ENCODE results near the gene STPG2.
A peak's percentile ranks its signal among the peaks of the same experiment; 100 is the strongest.
"Not testable (repeated sequence)": the region's sequence is repeated elsewhere in the genome, so short reads cannot be mapped to it uniquely, and the experiment has no call there.

Gene STPG2

GRCh38 chr4:97639961-97640360, 503.3 kb downstream of the STPG2 start:
- DNase-seq (ENCODE audit: low spot score), result no peak

- not testable (repeated sequence) for DNase-seq (ENCODE audit: low spot score)
These were observed 509.4 kb downstream of the STPG2 start for GRCh38 chr4:97633831-97634230.

GRCh38 chr4:97627750-97628149, 515.5 kb downstream of the STPG2 start:
- no peak for DNase-seq (ENCODE audit: low spot score)

- no peak for DNase-seq (ENCODE audit: low spot score)
These were observed 519.1 kb downstream of the STPG2 start for GRCh38 chr4:97624204-97624603.

GRCh38 chr4:97605932-97606331, 537.3 kb downstream of the STPG2 start:
- DNase-seq (ENCODE audit: low spot score), result no peak

GRCh38 chr4:97593248-97593647, 550.0 kb downstream of the STPG2 start:
- DNase-seq (ENCODE audit: low spot score), result no peak

GRCh38 chr4:97590266-97590665, 553.0 kb downstream of the STPG2 start:
- DNase-seq (ENCODE audit: low spot score), result no peak

GRCh38 chr4:97589481-97590196, 553.6 kb downstream of the STPG2 start:
- DNase-seq (ENCODE audit: low spot score), result no peak

GRCh38 chr4:97587912-97588311, 555.4 kb downstream of the STPG2 start:
- no peak for DNase-seq (ENCODE audit: low spot score)

- no peak for DNase-seq (ENCODE audit: low spot score)
These were observed 558.0 kb downstream of the STPG2 start for GRCh38 chr4:97585274-97585673.

GRCh38 chr4:97582890-97583289, 560.4 kb downstream of the STPG2 start:
- no peak for DNase-seq (ENCODE audit: low spot score)

GRCh38 chr4:97577004-97577403, 566.3 kb downstream of the STPG2 start:
- DNase-seq (ENCODE audit: low spot score), result peak; percentile 3

GRCh38 chr4:97560009-97560408, 583.3 kb downstream of the STPG2 start:
- DNase-seq (ENCODE audit: low spot score), result no peak

- DNase-seq (ENCODE audit: low spot score), result no peak
These were observed 585.0 kb downstream of the STPG2 start for GRCh38 chr4:97558204-97558778.

GRCh38 chr4:97550637-97551036, 592.6 kb downstream of the STPG2 start:
- DNase-seq (ENCODE audit: low spot score), result not testable (repeated sequence)

- DNase-seq (ENCODE audit: low spot score), result peak; percentile 5
These were observed 594.2 kb downstream of the STPG2 start for GRCh38 chr4:97548943-97549583.

GRCh38 chr4:97548186-97548585, 595.1 kb downstream of the STPG2 start:
- DNase-seq (ENCODE audit: low spot score), result no peak

GRCh38 chr4:97531351-97531750, 611.9 kb downstream of the STPG2 start:
- no peak for DNase-seq (ENCODE audit: low spot score)

GRCh38 chr4:97530676-97531075, 612.6 kb downstream of the STPG2 start:
- DNase-seq (ENCODE audit: low spot score), result no peak

- DNase-seq (ENCODE audit: low spot score), result no peak
These were observed 618.0 kb downstream of the STPG2 start for GRCh38 chr4:97525236-97525635.

- no peak for DNase-seq (ENCODE audit: low spot score)
These were observed 625.3 kb downstream of the STPG2 start for GRCh38 chr4:97517939-97518338.

GRCh38 chr4:97513917-97514316, 629.4 kb downstream of the STPG2 start:
- no peak for DNase-seq (ENCODE audit: low spot score)

All from NAMALWA (cell line).